Activated CD8-positive, alpha-beta T cell treated with anti-CD3 and anti-CD28 coated beads for 36 hours (primary cell): ENCODE measurements around the gene TTC12. TPM values are rescaled to one million over a fixed set of nuclear protein-coding genes. Genes with fewer than 3 reads are reported as not detected.

Experiments used
- ATAC-seq: fragments of 200-7000 bp; cut with Tn5 transposase; one replicate; pipeline ENCODE4 v1.10.0; 2021; ENCODE audit warnings: mild to moderate bottlenecking, moderate library complexity
- CTCF ChIA-PET: fragments of 350-600 bp; sonication (Branson Sonifier 250); formaldehyde crosslinking; loops from one replicate; lab custom pipeline; 2021; ENCODE audit warnings: antibody characterized with exemption; lab: Charles Lee
- POLR2A ChIA-PET: fragments of 350-600 bp; sonication (Branson Sonifier 250); formaldehyde crosslinking; loops from one replicate; lab custom pipeline; 2021; ENCODE audit warnings: antibody characterized with exemption; lab: Charles Lee
- DNase-seq: peaks from one replicate; pipeline ENCODE4 v3.0.0-alpha.2; 2020
- H3K27ac Mint-ChIP-seq: one replicate; pipeline ENCODE4 v1.8.0; 2021; ENCODE audit warnings: mild to moderate bottlenecking, mixed read lengths
- H3K27me3 Mint-ChIP-seq: one replicate; pipeline ENCODE4 v1.8.0; 2021; ENCODE audit warnings: mixed read lengths
- H3K36me3 Mint-ChIP-seq: one replicate; pipeline ENCODE4 v1.8.0; 2021; ENCODE audit warnings: low read depth, mixed read lengths
- H3K4me1 Mint-ChIP-seq: one replicate; pipeline ENCODE4 v1.8.0; 2021; ENCODE audit warnings: low read depth, mixed read lengths
- H3K4me3 Mint-ChIP-seq: one replicate; pipeline ENCODE4 v1.8.0; 2021; ENCODE audit warnings: mild to moderate bottlenecking, moderate library complexity, mixed read lengths
- H3K9me3 Mint-ChIP-seq: one replicate; pipeline ENCODE4 v1.8.0; 2021; ENCODE audit warnings: mixed read lengths
- CTCF ChIP-seq: fragments of 200-600 bp; IDR thresholded peaks from one replicate; pipeline ENCODE4 v1.8.0; 2022; ENCODE audit warnings: antibody characterized with exemption, mild to moderate bottlenecking
- intact Hi-C: fragments of 100-400 bp; cut with micrococcal nuclease; formaldehyde crosslinking; loops from one replicate; pipeline ENCODE4 v1.10.0; 2022
- total RNA-seq, 2 experiments: library from RNA; stranded (reverse); gene quantifications; one replicate each; pipeline ENCODE4 v1.2.3, GENCODE V29; 2021

The TTC12 gene
- total RNA-seq: 1 to 10 TPM; 5.7 to 6.7 TPM

- POLR2A ChIA-PET: interaction anchor here (0.6 to 0.7 kb wide), 2 partner anchors 483 to 528 kb away, joined by 3 read pairs; no protein-coding TSS in a partner anchor
- CTCF ChIA-PET: interaction anchor here (1.4 to 2.2 kb wide), 3 partner anchors 8 to 25 kb away, joined by 3 to 9 read pairs (median 6); no protein-coding TSS in a partner anchor
- Mint-ChIP-seq H3K4me1 (peaks cover 14% of the 10 kb centered on the region), H3K4me3 (peak within 1 kb of the TSS; percentile 75), H3K36me3 (peaks cover 16% of the 10 kb centered on the region), H3K9me3 (no peaks in the 10 kb centered on the region), H3K27me3 (no peaks in the 10 kb centered on the region), H3K27ac (peak within 1 kb of the TSS; percentile 78)
- intact Hi-C loops: no loop called here
- ATAC-seq: peak; percentile 100
- peak; percentile 94 for DNase-seq
- TF ChIP-seq CTCF: no peak
Observed at GRCh38 chr11:113314389-113315301, at the start of gene TTC12. TTC12 (plus strand) TSS chr11:113314583; CDS start chr11:113316258, 1,675 bp downstream.

- ATAC-seq (no peak), DNase-seq (no peak)
- Mint-ChIP-seq H3K4me1 (no peaks in the 10 kb centered on the region), H3K4me3 (no peak overlapping the region), H3K36me3 (no peaks in the 10 kb centered on the region), H3K27ac (no peak overlapping the region), H3K27me3 (peaks cover 2% of the 10 kb centered on the region), H3K9me3 (no peaks in the 10 kb centered on the region)
- intact Hi-C loops: no loop called here
- TF ChIP-seq CTCF: no peak
- POLR2A ChIA-PET: no interaction called here
- CTCF ChIA-PET: no interaction called here
Observed at GRCh38 chr11:113265362-113265761, 49.0 kb upstream of the TTC12 start.

GRCh38 chr11:113267493-113267892 is 46.9 kb upstream of the TTC12 start:
- Mint-ChIP-seq H3K27ac (no peak overlapping the region), H3K4me1 (no peaks in the 10 kb centered on the region), H3K4me3 (no peak overlapping the region), H3K27me3 (peaks cover 3% of the 10 kb centered on the region), H3K36me3 (no peaks in the 10 kb centered on the region), H3K9me3 (no peaks in the 10 kb centered on the region)
- ChIA-PET POLR2A (no interaction called here), CTCF (interaction anchor here (1.1 kb wide), 1 partner anchor 22 kb away, joined by 4 read pairs; no protein-coding TSS in a partner anchor)
- no peak for ATAC-seq
- no peak for DNase-seq
- no peak for TF ChIP-seq CTCF
- intact Hi-C loops: no loop called here

- Mint-ChIP-seq H3K27ac (no peak overlapping the region), H3K36me3 (no peaks in the 10 kb centered on the region), H3K27me3 (peaks cover 3% of the 10 kb centered on the region), H3K9me3 (no peaks in the 10 kb centered on the region), H3K4me3 (no peak overlapping the region), H3K4me1 (no peaks in the 10 kb centered on the region)
- POLR2A ChIA-PET: no interaction called here
- DNase-seq (no peak), ATAC-seq (no peak)
- CTCF ChIA-PET: no interaction called here
- no peak for TF ChIP-seq CTCF
- intact Hi-C loops: no loop called here
Observed at GRCh38 chr11:113269096-113269495, 45.3 kb upstream of the TTC12 start.

GRCh38 chr11:113269636-113270035 is 44.7 kb upstream of the TTC12 start:
- Mint-ChIP-seq H3K4me1 (no peaks in the 10 kb centered on the region), H3K9me3 (no peaks in the 10 kb centered on the region), H3K27me3 (peaks cover 3% of the 10 kb centered on the region), H3K27ac (no peak overlapping the region), H3K36me3 (no peaks in the 10 kb centered on the region), H3K4me3 (no peak overlapping the region)
- ATAC-seq (no peak), DNase-seq (no peak)
- intact Hi-C loops: no loop called here
- CTCF ChIA-PET: no interaction called here
- TF ChIP-seq CTCF: no peak
- POLR2A ChIA-PET: no interaction called here
